Measurements from ENCODE around the gene MOB3A.

DNA sequence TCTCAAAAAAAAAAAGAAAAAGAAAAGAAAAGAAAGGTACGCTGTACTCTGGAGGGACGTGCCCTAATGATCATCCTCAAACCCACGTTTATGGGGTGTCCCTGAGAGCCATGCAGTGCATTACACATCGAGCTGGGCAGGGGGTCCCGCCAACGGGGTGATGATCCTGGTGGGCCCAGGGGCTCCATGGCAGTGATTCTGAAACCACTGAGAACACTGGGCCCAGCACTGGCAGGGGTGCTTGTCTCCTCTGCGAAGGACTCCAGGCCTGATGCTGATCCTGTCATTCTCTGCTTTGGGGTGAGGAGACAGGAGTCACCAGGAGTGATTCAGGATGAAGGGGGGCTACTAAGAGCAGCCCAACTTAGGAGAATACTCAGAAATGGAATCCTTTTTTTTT lies 18.7 kb downstream of the MOB3A start:
- TF ChIP-seq, protein P1, sequence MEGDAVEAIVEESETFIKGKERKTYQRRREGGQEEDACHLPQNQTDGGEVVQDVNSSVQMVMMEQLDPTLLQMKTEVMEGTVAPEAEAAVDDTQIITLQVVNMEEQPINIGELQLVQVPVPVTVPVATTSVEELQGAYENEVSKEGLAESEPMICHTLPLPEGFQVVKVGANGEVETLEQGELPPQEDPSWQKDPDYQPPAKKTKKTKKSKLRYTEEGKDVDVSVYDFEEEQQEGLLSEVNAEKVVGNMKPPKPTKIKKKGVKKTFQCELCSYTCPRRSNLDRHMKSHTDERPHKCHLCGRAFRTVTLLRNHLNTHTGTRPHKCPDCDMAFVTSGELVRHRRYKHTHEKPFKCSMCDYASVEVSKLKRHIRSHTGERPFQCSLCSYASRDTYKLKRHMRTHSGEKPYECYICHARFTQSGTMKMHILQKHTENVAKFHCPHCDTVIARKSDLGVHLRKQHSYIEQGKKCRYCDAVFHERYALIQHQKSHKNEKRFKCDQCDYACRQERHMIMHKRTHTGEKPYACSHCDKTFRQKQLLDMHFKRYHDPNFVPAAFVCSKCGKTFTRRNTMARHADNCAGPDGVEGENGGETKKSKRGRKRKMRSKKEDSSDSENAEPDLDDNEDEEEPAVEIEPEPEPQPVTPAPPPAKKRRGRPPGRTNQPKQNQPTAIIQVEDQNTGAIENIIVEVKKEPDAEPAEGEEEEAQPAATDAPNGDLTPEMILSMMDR (IDR thresholded peaks at IDR 0.05; ENCODE audit: low read length), result no peak
- no peak for TF ChIP-seq EZH2 (optimal IDR thresholded peaks at IDR 0.05; ENCODE audit: low read depth, low read length)
- no peak for TF ChIP-seq EZH2phosphoT487 (IDR thresholded peaks at IDR 0.05; ENCODE audit: low read length)
